KMS-11 (cell line): Measurements from ENCODE around the gene PCSK6.

Experiments
- H2AFZ ChIP-seq: fragments of 200-600 bp; sonication (generic); 2 replicates; pipeline ENCODE4 v1.6.1; 2016; ENCODE audit warnings: antibody characterized with exemption, mixed run types, low read depth
- H3K27ac ChIP-seq: fragments of 200-600 bp; sonication (generic); 2 replicates; pipeline ENCODE4 v1.6.1; 2016; ENCODE audit warnings: mild to moderate bottlenecking, mixed run types
- H3K27me3 ChIP-seq: fragments of 200-600 bp; sonication (generic); 2 replicates; pipeline ENCODE4 v1.6.1; 2017; ENCODE audit warnings: mild to moderate bottlenecking, low read depth, mixed run types, moderate library complexity; ENCODE audit not compliant: insufficient read depth
- H3K36me3 ChIP-seq: fragments of 200-600 bp; sonication (generic); 2 replicates; pipeline ENCODE4 v1.6.1; 2017; ENCODE audit warnings: mild to moderate bottlenecking, mixed run types; ENCODE audit not compliant: insufficient read depth
- H3K4me1 ChIP-seq: fragments of 200-600 bp; sonication (generic); 2 replicates; pipeline ENCODE4 v1.6.1; 2016; ENCODE audit warnings: mild to moderate bottlenecking, low read depth, mixed run types; ENCODE audit not compliant: poor library complexity, severe bottlenecking
- H3K4me2 ChIP-seq: fragments of 200-600 bp; sonication (generic); 2 replicates; pipeline ENCODE4 v1.7.0; 2016; ENCODE audit warnings: mild to moderate bottlenecking, mixed run types
- H3K4me3 ChIP-seq: fragments of 200-600 bp; sonication (generic); IDR thresholded peaks from 2 replicates; pipeline ENCODE4 v1.6.1; 2017; ENCODE audit warnings: low read depth, low read length, mixed read lengths; ENCODE audit not compliant: insufficient read depth
- H3K79me2 ChIP-seq: fragments of 200-600 bp; sonication (generic); 2 replicates; pipeline ENCODE4 v1.6.1; 2016; ENCODE audit warnings: low read depth, mixed run types; ENCODE audit not compliant: insufficient read depth
- H3K9ac ChIP-seq: fragments of 200-600 bp; sonication (generic); 2 replicates; pipeline ENCODE4 v1.6.1; 2016; ENCODE audit warnings: mild to moderate bottlenecking, mixed run types
- H4K20me1 ChIP-seq: fragments of 200-600 bp; sonication (generic); 2 replicates; pipeline ENCODE4 v1.6.1; 2016; ENCODE audit warnings: mild to moderate bottlenecking, mixed run types; ENCODE audit not compliant: insufficient read depth
- CTCF ChIP-seq: fragments of 200-600 bp; sonication (generic); conservative IDR thresholded peaks from 2 replicates; pipeline ENCODE4 v1.6.1; 2017; ENCODE audit warnings: low read depth, mild to moderate bottlenecking, antibody characterized with exemption, low read length, moderate library complexity, mixed read lengths

PCSK6 gene

DNA sequence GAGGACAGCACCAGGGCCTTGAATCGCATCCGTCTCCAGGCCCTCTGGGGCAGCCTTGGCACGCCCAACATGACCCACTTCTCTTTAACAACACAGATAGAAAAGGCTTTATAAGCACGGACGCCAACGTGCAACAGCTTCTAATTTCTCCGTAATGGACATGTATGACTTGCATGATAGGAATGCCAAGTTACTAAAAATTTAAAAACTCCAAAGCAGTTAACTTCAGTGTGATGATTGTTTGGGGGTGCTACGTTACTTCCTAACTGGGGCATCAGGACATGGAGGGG, 163.5 kb downstream of the PCSK6 start:
- Histone ChIP-seq H4K20me1 (no peaks in the 10 kb centered on the region), H3K4me1 (no peaks in the 10 kb centered on the region), H3K36me3 (no peaks in the 10 kb centered on the region), H3K4me2 (no peak overlapping the region), H3K9ac (no peak overlapping the region), H3K27ac (no peak overlapping the region), H3K79me2 (no peaks in the 10 kb centered on the region), H3K27me3 (no peaks in the 10 kb centered on the region), H3K4me3 (no peak overlapping the region), H2AFZ (no peak overlapping the region)
- TF ChIP-seq CTCF = no peak

GRCh38 chr15:101325263-101326025, 164.1 kb downstream of the PCSK6 start:
- H3K27ac ChIP-seq = no peak overlapping the region
- no peak overlapping the region for H2AFZ ChIP-seq
- no peaks in the 10 kb centered on the region for H3K36me3 ChIP-seq
- H3K4me3 ChIP-seq = no peak overlapping the region
- no peaks in the 10 kb centered on the region for H3K27me3 ChIP-seq
- no peaks in the 10 kb centered on the region for H3K79me2 ChIP-seq
- no peak overlapping the region for H3K9ac ChIP-seq
- H3K4me2 ChIP-seq = no peak overlapping the region
- no peaks in the 10 kb centered on the region for H3K4me1 ChIP-seq
- no peak for TF ChIP-seq CTCF
- no peaks in the 10 kb centered on the region for H4K20me1 ChIP-seq

DNA sequence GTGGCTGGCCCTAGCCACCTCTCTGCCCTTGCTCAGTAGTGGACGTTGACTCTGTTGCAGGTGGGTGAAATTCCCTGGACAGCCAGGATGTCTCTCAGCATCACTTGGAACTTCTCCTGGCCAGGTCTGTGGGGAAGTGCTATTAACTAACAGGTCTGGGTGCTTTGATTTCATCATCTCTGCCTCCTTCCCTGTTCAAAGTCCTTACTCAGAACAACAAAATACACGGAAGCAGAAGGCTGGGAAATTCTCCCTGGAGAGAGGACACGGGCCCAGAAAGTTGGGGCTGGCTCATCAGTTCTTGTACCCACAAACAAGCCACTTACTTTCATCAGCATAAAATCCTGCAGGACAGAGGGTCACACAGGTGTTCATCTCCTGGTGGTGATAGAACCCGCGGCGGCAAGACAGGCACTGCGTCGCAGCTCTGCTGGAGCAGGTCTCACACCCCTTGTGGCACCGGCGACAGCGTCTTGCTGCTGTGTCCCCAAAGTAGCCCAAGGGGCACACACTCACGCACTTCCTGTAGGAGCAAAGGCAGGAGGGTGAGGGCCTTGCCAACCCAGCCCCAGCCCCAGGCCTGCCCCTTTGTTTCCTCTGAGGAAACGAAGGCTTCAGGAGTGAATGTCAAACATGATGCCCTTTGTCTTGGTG, 164.9 kb downstream of the PCSK6 start:
- no peaks in the 10 kb centered on the region for H3K79me2 ChIP-seq
- no peak overlapping the region for H2AFZ ChIP-seq
- no peak for TF ChIP-seq CTCF
- no peaks in the 10 kb centered on the region for H4K20me1 ChIP-seq
- no peak overlapping the region for H3K4me3 ChIP-seq
- no peaks in the 10 kb centered on the region for H3K36me3 ChIP-seq
- H3K9ac ChIP-seq = no peak overlapping the region
- H3K27me3 ChIP-seq = no peaks in the 10 kb centered on the region
- H3K4me1 ChIP-seq = no peaks in the 10 kb centered on the region
- H3K4me2 ChIP-seq = no peak overlapping the region
- no peak overlapping the region for H3K27ac ChIP-seq

DNA sequence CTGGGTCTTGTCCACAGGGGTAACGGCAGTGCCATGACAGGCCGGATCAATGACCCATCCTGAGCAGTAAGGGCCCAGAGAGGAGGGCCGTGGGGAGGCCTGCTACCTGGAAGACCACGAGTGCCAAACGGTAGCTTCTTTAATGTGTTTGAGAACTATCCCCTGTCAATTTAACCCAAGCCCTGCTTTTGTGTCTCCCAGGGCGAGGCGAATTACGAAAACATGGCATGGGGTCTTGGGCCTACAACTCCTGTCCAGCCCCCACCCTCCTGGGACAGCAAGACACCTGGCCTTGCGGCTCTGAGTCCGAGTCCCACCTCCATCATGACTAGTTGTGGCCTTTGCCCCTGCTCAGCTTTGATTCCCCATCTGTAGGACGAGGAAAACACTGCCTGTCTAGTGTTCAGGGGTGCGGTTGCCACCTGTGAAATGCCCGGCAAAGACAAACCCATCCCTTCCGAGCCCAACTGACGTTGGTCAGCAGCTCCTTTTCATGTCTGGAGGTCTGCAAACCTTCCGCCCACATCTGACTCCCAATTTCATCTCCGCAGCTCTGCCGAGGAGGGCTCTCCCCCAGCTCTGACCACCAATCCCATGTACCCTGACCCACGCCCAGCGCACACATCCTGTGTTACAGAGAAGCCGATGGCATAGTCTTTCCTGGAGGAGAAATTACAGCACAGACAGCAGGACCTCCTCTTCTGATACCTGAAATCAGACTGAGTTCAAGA, 165.5 kb downstream of the PCSK6 start:
- Histone ChIP-seq H3K4me1 (no peaks in the 10 kb centered on the region), H3K27me3 (no peaks in the 10 kb centered on the region), H3K4me2 (no peak overlapping the region), H3K4me3 (no peak overlapping the region), H3K79me2 (no peaks in the 10 kb centered on the region), H4K20me1 (no peaks in the 10 kb centered on the region), H2AFZ (no peak overlapping the region), H3K27ac (no peak overlapping the region), H3K36me3 (no peaks in the 10 kb centered on the region), H3K9ac (no peak overlapping the region)
- no peak for TF ChIP-seq CTCF
